ENCODE results near the gene TPPP3.
A peak's percentile ranks its signal among the peaks of the same experiment; 100 is the strongest.

TPPP3 gene

DNA sequence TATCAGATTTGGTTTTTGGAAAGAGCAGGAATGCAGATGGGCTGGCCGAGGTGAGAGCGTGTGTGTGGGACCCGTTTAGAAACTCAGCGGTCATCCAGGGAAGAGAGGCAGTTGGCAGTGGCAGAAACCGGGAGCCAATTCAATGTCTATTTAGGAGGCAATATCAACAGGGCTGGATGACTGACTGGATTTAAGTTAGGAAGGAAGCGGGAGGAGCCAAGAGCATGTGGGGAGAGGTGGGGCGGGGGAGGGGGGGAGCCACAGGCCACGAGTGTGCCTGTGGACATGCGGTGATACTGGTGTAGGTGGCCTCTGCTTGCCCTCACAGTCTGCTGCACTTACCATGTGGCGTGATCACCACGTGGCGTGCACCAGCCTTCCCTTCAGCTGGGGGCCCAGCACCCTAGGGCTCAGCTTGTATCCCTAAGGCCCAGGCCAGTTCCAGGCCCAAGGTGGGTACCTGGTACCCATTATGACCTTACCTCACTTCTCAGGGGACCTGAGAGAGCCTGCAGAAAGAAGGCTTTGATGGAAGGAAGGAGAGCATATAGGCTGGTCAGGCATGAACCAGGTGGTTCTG is 10.8 kb upstream of the TPPP3 start:
- no peak for DNase-seq

DNA sequence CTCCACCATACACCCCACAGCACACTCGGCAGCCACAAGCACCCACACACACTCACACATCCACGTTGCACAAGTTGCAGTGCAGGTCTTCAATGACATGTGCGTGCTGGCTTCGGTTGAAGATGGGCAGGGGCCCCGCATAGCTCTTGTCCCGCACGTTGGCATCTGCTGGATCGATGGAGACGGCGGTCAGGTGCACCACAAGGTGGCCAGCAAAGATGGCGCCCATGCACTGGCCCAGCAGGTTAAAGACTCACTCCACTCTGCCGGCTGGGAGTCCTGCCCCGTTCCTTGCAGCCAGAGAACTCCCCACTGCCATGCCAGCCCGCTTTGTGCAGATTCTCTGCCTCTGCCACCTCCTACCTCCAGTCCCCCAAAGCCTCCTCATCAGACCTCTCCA is 7.6 kb upstream of the TPPP3 start:
- no peak for DNase-seq

DNA sequence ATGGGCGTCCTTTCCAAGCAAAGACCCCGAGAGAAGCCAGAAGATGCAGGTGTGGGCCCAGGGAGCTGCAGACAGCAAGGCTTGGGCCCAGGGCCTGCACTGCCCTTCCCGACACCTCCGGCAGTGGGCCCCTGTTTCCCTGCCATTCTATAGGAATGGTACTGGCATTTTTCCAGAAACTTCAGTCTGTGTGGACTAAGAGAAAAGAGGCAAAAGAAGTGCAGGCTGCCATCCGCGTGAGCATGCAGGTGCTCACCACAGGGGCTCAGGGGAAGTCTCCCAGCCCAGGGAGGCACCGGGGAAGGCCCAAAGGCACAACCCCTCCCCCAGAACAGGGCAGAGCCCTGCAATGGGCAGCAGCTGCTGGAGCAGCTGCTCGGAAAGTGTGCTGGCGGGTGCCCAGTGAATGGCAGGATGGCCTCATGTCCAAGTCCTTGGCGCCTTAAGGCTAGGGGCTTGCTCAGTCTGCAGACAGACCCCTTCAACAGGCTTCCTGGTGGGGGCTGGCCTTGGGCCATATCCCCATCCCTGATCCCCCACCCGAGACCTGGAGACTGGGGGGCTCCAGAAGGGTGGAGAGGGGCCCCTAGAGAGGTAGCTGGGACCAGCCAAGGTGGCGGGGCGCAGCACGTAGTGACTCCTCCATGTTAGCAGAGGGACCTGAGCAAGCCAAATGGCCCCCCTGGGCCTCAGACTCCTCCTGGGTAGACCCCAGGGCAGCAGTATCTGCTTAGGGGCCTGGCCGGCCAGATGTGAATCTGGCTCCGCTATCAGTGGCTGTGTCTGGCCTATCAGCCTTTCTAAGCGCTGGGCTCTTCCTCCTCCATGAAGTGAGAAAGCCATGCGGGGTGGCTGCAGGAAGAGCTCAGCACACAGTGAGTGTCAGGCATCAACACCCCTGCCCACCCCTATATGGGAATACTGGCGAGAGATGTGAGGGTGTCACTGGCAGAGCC is 6.7 kb upstream of the TPPP3 start:
- DNase-seq: peak; percentile 29

DNA sequence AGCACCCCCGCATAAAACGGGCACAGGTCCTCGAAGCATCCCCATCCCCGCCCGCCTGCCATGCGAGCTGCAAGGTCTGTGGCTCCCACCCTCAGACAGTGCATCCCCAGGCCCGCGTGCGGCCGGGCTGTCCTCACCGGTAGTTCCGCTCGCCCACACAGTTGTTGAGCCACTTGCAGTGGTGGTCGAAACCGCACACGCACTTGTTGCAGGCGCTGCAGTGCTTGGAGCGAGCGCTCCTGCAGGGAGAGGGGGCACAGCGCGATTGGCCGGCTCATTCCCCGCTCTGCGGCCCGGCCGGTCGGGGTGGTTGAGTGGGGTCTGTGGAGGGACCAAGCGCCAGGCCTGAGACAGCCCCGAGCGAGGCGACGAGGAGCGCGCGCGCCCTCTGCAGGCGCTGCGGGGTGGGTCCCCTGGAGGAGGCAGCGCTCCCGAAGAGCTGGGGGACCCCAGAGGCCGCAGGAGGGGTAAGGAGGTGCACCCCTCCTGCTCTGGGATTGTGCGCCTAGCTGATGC is 6.0 kb upstream of the TPPP3 start:
- DNase-seq: no peak

DNA sequence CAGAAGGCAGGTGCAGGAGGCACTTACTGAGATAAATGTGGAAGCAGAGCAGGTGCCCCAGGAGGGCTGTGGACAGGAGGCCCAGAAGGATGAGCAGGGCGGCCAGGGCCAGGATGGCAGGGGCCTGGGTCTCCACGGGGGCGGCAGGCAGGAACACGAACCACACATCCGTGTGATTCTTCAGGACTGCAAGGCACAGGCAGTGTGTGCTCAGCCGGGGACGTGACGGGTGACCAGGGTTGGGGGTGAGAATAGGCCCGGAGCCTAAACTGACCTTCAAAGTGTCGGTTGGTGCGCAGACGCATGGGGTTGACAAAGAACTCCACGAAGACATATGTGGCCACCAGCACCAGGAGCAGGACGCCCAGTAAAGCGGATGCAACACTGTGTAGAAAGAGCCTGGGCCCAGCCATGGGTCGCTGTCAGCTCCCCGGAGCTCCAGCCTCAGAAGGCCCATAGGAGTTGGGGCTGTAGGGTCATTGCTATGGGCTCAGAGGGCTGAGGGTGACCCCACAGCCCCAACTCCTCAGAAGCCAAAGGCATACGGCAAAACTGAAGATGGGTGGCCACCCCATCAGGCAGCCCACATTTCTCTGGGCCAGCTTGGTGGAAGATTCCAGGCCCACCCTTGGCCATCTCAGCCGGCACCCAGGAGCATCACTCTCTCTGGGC is 5.4 kb upstream of the TPPP3 start:
- no peak for DNase-seq

DNA sequence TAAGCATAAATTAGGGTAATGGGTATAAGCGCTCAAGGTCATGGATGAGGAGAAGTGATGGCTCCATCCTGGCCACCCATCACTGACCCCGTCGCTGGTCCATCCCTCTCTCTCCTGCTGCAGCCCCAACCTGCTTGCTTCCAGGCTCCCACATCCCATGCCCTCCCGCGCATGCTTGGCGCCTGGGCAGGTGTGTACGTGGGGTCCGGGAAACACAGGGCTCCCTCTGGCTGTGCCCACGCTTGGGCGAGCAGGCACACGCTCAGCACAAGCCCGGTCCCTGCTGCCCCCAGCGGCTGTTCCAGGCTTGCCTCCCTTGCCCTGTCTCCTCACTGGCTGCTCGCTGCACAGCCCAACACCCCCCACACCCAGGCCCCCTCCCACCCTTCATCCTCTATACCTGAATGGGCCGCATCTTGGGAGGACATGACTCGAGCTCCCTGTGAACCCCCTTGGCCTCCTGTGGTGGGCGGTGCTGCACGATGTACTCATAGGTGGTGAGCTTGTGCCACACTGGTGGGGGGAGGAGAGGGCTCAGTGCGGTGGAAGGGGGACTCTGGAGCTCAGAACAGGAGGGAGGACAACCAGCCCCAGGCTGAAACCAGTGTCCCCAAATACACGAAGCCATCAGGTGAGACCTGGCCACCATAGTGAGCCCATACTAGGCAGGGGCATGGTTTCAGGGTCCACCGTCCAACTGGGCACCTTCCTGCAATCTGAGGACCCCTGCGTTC is 4.7 kb upstream of the TPPP3 start:
- DNase-seq: no peak

DNA sequence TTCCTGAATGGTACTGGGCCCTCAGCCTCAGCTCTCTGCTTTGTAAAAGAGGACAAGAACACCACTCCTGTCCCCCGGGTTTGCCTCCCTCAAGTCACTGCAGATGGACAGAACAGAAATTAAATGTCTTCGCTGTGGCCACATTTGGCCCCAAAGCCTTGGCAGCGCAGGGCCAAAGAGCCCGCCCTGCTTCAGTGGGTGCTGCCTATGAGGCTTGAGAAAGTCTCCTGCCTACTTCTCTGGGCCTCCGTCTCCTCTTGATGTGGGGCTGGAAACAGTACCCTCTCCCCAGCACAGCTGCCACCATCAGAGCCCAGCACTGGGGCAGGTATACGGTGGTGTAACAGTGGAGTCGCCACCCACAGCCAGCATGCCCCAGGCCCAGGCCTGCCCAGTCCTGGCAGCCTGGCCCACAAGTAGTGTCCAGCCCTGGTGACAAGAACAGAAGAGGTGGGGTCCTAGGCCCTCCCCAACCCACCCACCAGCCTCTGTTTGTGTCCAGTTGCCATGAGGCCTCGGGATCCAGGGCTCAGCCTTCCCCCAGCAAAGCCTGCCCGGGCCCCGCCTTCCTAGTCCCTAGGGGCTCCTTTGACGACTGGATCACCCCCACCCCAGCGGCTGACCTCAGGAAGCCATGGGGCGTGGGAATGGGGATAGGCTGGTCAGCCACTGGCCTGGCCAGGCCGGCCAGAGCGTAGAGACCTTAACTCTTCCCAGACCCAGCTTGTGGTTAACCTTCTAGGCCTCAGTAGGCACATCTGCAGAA is 3.9 kb upstream of the TPPP3 start:
- no peak for DNase-seq

DNA sequence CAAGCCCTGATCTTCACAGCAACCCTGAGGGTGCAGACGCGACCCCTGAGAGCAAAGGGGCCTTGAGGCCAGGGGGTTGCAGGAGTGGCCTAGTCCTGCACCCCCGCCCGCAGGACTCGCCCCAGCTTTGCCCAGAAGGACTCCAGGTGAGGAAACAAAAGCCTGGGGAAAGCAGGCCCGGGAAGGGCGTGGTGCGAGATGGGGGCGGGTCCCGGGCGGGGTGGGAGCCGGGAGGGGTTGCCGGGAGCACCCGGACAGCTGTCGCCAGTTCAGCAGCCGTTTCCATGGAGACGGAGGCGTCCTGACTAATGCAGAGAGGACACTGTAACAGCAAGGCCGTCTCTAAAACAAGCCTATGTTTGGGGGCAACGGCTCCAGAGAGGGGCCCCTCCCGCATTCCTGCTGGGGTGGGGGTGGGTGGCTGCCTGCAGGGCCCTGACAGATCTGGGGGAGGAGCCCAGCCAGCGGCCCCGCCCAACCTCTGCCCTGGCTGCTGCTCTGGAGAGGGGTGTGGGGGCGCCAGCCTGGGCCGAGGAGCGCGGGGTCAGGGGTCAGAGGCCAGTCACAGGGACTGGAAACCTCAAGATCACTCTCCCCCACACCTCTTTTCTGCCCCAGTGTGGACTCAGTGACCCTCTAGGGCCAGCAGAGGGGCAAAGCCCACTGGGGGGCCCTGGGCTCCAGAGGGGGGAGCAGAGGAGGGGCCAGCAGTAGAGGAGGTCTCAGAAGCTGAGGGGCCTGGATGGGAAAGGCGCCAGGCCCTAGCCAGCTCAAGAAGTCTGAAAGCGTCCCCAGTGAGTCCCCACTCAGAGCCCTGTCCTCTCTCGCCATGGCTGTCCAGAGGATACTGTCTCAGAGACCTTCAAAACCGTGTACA is 3.1 kb upstream of the TPPP3 start:
- peak; percentile 98 for DNase-seq

DNA sequence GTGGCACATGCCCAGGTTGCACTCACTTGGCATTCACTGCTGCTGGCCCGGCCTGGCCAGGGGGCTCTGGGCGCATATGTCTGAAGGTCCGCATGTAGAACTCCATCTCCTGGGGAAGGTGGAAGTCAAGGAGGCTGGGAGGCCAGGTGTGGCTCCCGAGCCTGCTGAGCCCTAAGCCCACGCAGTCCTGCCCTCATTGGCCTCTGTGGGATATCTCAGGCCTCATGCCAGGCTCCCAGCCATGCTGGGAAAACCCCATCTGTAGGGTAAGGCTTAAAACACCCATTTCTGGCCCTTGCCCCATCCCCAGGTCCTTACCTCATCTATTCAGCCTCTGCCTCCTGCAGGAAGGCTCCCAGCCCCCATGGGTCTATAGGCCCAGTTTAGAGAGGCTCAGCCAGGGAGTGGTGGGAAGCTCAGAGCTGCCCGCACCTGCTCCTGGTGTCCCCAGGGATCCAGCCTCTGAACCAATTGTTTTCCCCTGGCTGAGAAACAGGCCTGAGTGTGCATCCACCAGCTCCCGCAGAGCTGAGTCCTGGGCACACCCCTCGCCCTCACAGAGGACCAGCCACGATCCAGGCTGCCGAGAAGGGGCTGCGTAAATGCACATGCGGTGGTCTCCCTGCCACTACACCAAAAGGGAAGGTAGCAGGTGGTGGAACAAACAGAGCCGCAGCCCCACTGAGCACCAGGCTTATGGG is 2.3 kb upstream of the TPPP3 start:
- peak; percentile 95 for DNase-seq

DNA sequence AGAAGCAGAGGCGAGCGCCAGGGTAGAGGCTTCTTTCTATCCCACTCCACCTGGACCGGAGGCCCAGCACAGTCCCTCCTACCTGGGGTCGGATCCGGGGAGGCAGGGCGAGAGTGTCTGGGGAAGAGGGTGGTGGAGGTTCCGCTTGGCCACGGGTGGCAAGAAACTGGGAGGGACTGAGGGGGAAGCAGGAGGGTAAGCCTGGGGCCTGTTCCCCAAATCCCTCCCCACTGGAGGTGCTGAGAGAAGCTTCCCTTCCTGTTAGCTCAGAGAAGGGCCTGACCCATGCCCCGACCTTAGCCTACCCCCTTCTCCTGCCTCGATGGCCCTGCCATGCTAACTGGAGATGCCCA is 1.8 kb upstream of the TPPP3 start:
- no peak for DNase-seq

DNA sequence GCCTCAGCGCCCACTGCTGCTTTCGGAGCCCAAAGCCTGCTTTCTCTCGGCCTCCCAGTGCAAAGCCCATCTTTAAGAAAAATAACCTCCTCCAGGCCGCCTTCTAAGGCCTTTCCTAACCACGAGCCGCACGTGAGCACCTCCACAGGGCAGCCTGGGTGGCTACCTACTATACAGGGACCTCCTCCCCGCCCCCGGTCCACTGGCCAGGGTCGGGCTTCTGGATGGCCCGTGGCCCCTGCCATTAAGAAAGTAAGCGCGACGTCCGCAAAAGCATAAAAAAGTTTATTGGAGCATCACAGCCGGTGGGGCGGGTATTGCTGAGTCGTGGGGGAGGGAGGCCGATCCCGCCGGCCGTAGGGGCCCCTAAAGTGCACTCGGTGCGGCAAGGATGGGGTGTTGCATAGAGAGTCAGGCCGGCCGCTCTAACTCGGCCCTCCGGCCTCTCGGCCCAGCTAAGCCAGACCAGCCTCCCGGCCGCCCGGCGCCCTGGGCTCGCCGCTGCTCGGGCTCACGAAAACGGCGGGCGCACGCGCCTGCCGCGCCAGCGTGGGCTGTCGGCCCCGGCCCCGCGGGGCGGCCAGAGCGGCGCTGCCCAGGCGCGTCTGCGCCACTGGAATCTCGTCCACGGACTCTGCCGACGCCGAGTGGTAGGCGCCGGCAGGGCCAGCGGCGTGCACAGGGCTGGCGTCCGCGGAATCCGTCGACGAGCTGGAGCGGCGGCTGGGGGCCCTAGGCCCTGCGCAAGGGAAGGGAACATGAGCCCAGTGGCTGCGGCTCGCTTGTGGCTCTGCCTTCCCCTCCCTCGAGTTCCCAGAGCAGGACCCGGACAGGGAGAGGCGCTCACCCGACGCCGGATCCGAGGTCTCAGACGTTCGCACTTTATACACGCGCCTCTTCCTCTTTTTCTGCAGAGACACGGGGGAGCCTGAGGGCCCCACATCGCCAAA is 1.1 kb upstream of the TPPP3 start:
- DNase-seq: no peak

DNA sequence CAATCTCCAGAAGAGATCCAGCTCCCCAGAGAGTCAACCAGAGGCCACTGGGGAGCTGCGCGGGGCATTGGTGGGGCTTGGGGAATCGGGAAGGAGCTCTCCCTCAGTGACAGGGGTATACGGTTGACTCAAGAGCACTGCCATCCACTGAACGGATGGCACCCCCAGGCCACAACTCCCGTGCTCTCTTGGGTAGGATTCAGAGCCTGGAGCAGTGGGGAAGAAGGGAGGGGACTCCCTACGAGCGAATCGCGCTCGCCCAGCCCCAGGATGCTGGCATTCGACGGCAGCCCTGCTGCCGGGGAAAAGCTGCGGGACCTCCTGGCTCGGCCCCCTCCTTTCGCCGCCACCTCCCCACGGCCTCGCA is 473 bp upstream of the TPPP3 start:
- no peak for DNase-seq

DNA sequence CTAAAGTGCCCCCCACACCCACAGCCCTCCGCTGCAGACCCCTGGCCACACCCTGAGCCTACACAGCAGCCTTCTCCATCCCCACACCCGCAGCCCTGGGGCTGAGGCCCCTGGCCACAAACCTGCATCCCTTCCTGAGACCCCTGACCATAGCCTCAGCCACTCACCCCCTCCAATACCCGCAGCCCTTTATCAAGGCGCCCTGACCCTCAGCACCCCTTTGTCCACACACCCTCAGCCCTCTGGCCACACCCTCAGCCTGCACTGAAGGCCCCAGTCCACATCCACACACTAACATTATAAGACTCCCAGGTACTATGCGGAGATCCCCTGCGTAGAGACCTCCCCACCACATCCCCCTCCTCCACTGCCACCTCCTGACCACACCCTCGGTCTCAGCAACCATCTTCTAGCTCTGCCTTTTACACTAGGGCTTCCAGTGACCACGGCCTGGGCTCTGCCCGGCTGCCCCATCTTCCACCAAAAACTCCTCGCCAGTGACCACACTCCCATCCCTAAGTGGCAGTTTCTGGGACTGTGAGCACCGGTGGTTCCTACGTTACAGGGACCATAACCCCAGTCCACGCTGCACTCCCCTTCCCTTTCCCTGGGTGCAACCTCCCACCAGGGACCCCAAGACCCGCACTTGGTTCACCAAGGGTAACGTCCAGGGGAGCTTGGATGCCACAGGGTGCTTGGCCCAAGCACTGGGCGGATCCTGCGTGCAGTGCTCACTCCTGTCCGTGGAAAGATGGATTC is 818 bp downstream of the TPPP3 start:
- DNase-seq: no peak

DNA sequence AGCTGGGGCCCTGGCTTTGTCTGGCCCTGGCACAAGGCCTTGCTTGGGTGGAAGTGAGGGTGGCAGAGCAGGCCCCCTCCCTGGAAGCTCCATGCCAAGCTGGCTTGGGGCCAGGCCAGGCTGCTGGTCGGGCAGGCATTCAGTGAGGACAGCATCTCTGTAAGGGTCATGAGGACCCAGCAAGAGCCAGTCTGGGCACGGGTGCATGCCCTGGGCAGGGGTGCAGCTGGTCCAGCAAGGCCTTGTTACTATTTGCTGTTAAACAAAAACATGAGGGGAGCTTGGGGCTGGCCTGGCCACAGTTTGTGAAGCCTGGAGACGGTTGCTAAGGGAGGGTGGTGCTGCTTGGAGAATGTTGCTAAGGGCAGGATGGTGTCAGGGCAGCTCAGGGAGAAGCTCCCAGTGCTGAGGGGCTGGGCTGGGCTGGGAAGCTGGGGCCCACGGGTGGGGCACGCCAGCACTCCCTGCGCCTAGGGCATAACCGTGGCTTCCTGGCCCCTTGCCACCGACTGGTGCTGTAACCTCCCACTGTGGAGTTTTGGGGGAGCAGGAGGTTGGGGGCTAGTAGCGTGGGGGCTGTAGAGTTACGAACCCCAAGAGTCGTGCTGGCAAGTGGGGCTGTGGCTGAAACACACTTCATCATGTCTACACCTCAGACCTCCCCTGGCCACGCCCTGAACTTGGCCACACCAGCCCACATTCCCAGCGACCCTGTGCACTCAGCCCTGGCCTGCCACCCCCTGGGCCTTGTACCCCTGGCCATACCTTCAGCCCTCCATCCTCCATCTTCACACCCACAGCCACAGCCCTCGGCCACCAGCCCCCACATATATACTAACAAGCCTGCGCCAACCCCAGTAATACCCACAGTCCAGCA is 1.6 kb downstream of the TPPP3 start:
- peak; percentile 75 for DNase-seq

DNA sequence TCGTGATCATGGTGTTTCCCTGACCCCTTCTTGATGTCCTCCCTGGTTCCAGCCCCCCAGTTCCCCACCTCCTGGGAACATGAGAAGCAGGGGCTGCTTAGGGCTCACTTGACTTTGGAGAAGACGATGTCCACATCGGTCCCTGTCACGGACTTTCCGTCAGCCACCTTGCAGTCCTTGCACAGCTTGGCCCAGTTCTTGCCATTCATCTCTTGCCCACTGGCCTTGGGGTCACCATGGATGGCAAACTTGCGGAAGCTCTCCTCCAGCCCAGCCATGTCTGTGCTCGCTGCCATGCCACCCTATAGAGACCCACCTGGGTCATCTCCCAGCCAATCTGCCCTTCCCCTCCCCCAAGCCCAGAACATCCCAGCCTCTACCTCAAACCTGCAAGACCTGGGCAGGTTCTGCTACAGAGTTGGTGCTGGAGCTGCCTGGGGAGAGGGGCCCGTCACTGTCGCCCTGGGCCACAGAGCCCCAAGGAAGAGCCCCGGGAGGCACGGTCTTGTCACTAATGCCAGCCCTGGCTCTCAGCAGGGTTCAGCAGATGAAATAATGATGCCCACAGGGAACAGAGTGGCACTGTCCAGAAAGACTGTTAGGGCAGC is 2.4 kb downstream of the TPPP3 start:
- DNase-seq: no peak

DNA sequence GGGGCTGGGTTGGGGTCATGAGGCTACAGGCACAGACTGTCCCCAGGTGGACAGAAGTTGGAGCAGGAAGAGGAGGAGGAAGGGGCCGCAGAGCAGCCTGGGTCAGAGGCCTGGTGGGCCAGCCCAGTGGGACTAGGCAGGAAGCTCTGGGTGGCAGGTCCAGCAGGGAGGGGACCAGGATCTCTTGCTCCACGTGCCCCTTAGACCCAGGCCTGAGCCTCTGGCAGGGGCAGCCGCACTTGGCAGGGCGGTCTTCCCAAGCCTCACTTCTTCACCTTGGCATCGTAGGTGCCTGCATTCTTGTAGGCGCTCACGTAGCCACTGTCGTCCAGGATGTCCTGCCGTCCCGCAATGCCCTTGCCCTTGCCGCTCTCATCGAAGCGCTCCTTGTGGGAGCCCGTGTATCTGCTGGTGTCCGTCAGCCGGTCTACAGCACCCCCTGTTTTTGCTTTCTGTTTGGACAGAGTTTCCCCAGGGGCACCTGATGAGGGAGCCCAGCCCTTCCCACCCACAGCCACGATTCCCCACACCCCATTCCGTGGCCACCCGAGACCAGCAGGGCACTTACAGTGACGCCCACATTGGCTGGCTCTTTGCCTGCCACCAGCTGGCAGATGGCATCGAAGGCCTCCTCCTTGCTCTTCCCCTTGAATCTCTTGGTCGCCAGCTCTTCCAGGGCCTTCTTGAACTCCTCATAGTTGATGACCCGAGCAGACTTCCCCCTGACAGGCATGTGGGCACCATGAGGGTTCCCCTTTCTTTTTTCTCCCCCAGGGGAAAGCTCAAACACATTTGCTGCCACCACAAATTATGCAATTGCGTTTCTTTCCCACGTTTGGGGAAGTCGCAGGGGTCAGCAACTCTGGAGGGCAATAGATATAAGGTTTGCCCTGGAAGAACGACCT is 3.1 kb downstream of the TPPP3 start:
- DNase-seq: no peak
